ENCODE measurements around the gene FCHSD2.

DNA sequence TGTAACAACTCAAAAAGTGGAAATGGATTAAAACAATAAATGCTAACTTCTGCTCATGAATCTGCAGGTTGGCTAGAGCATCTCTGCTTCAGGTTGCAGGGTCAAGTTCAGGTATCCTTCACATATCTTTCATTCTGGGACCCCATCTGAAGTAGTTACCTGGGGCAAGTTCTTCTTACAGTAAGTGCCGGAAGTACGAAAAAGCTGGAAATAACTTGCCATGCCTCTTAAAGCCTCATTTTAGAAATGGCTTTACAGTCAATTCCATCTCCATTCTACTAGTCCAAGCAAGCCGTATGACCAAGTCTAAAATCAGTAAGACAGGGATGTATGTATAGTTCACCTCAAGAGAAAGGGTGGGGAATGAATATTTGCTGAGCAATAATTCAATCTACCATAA, 93.7 kb downstream of the FCHSD2 start:
- TF ChIP-seq, protein P1, sequence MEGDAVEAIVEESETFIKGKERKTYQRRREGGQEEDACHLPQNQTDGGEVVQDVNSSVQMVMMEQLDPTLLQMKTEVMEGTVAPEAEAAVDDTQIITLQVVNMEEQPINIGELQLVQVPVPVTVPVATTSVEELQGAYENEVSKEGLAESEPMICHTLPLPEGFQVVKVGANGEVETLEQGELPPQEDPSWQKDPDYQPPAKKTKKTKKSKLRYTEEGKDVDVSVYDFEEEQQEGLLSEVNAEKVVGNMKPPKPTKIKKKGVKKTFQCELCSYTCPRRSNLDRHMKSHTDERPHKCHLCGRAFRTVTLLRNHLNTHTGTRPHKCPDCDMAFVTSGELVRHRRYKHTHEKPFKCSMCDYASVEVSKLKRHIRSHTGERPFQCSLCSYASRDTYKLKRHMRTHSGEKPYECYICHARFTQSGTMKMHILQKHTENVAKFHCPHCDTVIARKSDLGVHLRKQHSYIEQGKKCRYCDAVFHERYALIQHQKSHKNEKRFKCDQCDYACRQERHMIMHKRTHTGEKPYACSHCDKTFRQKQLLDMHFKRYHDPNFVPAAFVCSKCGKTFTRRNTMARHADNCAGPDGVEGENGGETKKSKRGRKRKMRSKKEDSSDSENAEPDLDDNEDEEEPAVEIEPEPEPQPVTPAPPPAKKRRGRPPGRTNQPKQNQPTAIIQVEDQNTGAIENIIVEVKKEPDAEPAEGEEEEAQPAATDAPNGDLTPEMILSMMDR (IDR thresholded peaks at IDR 0.05), result no peak
- no peak for TF ChIP-seq POLR2A (IDR thresholded peaks at IDR 0.05)
